Lung (tissue), 12 donors: Measurements from ENCODE around the gene USP4. TPM values are rescaled to one million over a fixed set of nuclear protein-coding genes. Genes with fewer than 3 reads are reported as not detected.
A peak's percentile ranks its signal among the peaks of the same experiment; 100 is the strongest.

Experiments
- ATAC-seq: fragments of 200-7000 bp; cut with Tn5 transposase; one replicate; pipeline ENCODE4 v1.9.1; 2020; ENCODE audit warnings: moderate number of reproducible peaks; ENCODE audit not compliant: insufficient read depth, low FRiP score
- DNase-seq, 3 donors: peaks; one replicate each; pipeline ENCODE4 v3.0.0-alpha.2; 2013 to 2017
- H3K27ac ChIP-seq, 2 donors: one replicate each; pipeline ENCODE4 v1.5.1; 2013; ENCODE audit warnings: mild to moderate bottlenecking in 2 of 2, moderate library complexity in 2 of 2, control low read depth in 1 of 2, inconsistent platforms in 1 of 2, low read depth in 1 of 2, low read length in 1 of 2
- H3K27me3 ChIP-seq, 3 donors: one replicate each; pipeline ENCODE4 v1.5.1; 2013; ENCODE audit warnings: low read length in 2 of 3; ENCODE audit not compliant: control insufficient read depth in 3 of 3, insufficient read depth in 3 of 3
- H3K36me3 ChIP-seq, 4 donors: one replicate each; pipeline ENCODE4 v1.5.1; 2013; ENCODE audit warnings: low read length in 4 of 4, mild to moderate bottlenecking in 1 of 4, moderate library complexity in 1 of 4; ENCODE audit not compliant: control insufficient read depth in 4 of 4, insufficient read depth in 4 of 4
- H3K4me1 ChIP-seq, 5 donors: one replicate each; pipeline ENCODE4 v1.5.1; 2013; ENCODE audit warnings: low read length in 5 of 5, mild to moderate bottlenecking in 2 of 5, moderate library complexity in 1 of 5; ENCODE audit not compliant: control insufficient read depth in 5 of 5, insufficient read depth in 5 of 5
- H3K4me3 ChIP-seq: one replicate; pipeline ENCODE4 v1.5.1; 2013; ENCODE audit warnings: mild to moderate bottlenecking, control low read depth, moderate library complexity
- H3K9ac ChIP-seq, 2 donors: one replicate each; pipeline ENCODE4 v1.5.1; 2013; ENCODE audit warnings: low read length in 2 of 2, control low read depth in 1 of 2; ENCODE audit not compliant: insufficient read depth in 1 of 2
- H3K9me3 ChIP-seq, 4 donors: one replicate each; pipeline ENCODE4 v1.5.1; 2013; ENCODE audit warnings: low read length in 3 of 4, mild to moderate bottlenecking in 1 of 4, moderate library complexity in 1 of 4; ENCODE audit not compliant: control insufficient read depth in 4 of 4, insufficient read depth in 3 of 4
- WGBS, 2 donors: extraction: QIAGEN DNeasy Blood & Tissue Kit; methylation state at CpG; one replicate each; pipeline ENCODE4 v1.1.7; 2013; 5-methylcytosine and 5-hydroxymethylcytosine counted together
- polyA plus RNA-seq, 2 donors: library from polyadenylated mRNA; stranded (reverse); fragments of 200-250 nt; gene quantifications; one replicate each; pipeline ENCODE4 v1.2.1, GENCODE V29; 2013
- total RNA-seq, 2 donors: library from RNA; depleted of rRNA in 1 of 2; stranded (reverse); fragments of >200 nt in 1 of 2; gene quantifications; one replicate each; pipeline ENCODE4 v1.2.1, GENCODE V29; 2014 to 2021
- TF ChIP-seq, protein P1 (sequence below): IDR thresholded peaks from 2 replicates; pipeline ENCODE4 v1.5.1; 2012; ENCODE audit warnings: mild to moderate bottlenecking; ENCODE audit errors: control extremely low read depth, extremely low read depth
- donor health status: control.
- donor health status: control.
- donor health status: Bipolar disorder and iron deficiency.
- donor health status: healthy.
- donor health status: DM: yes; HTN: yes; CAD: no.

The USP4 gene
- total and polyA plus RNA-seq, 4 donors = 39.4 to 72.4 (median 54.7) TPM

DNA sequence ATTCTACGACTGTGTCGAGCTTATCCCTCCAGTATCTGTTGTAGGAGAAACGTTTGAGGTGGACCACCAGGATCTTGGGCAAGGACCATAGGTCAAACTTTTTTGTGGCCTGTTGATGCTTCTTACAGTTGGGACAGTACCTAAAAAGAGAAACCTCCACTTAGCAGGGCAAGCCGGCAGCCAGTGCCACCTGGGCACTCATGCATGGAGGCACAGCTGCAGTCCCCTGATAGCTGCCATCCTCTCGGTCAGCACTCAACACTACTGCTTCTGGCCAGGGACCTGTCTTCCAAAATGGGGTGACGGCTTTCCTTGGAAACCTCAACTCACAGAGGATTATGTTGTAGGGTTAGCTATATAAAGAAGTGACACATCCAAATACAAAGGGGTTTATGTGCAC lies 55.9 kb downstream of the USP4 start:
- no peak for ATAC-seq
- H3K27ac ChIP-seq = no peak overlapping the region

DNA sequence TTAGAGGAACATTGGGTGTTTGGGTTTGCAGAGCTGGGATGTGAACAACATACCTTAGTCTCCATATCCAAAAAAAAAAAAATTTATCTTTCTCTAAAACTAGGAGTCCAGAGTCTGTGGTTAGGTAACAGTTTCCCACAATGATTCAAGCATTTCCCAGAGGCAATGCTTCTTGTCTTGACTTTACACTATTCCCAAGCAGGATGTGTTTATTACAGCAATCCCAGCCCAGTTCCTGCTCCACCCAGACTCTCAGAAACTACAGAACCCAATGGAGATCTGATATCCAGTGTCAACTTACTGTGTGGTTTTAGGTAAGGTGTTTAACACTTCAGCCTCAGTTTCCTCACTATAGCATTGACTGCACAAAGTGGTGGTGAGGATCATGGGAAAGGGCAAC lies 60.5 kb downstream of the USP4 start:
- no peak overlapping the region for H3K9ac ChIP-seq
- TF ChIP-seq, protein P1, sequence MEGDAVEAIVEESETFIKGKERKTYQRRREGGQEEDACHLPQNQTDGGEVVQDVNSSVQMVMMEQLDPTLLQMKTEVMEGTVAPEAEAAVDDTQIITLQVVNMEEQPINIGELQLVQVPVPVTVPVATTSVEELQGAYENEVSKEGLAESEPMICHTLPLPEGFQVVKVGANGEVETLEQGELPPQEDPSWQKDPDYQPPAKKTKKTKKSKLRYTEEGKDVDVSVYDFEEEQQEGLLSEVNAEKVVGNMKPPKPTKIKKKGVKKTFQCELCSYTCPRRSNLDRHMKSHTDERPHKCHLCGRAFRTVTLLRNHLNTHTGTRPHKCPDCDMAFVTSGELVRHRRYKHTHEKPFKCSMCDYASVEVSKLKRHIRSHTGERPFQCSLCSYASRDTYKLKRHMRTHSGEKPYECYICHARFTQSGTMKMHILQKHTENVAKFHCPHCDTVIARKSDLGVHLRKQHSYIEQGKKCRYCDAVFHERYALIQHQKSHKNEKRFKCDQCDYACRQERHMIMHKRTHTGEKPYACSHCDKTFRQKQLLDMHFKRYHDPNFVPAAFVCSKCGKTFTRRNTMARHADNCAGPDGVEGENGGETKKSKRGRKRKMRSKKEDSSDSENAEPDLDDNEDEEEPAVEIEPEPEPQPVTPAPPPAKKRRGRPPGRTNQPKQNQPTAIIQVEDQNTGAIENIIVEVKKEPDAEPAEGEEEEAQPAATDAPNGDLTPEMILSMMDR = no peak
- peaks cover 14 to 26% (median 25%) of the 10 kb centered on the region in 4 donors for H3K36me3 ChIP-seq
- peaks cover 0 to 17% (median 6%) of the 10 kb centered on the region in 5 donors for H3K4me1 ChIP-seq
- DNase-seq (no peak), ATAC-seq (no peak)
- H3K9me3 ChIP-seq = no peaks in the 10 kb centered on the region
- no peak overlapping the region for H3K4me3 ChIP-seq
- H3K27me3 ChIP-seq = no peaks in the 10 kb centered on the region
- H3K27ac ChIP-seq = peak overlapping the region; percentile 22 to 71

More for the DNA sequence above, 55.9 kb downstream of the USP4 start:
- H3K9me3 ChIP-seq = no peaks in the 10 kb centered on the region
- peaks cover 0 to 6% (median 0%) of the 10 kb centered on the region in 5 donors for H3K4me1 ChIP-seq
- H3K27me3 ChIP-seq = no peaks in the 10 kb centered on the region
- H3K36me3 ChIP-seq = peaks cover 39 to 57% (median 51%) of the 10 kb centered on the region in 4 donors
- H3K9ac ChIP-seq = no peak overlapping the region
- H3K4me3 ChIP-seq = no peak overlapping the region
- TF ChIP-seq, protein P1 = no peak
- 98 to 99% methylated on average over 6 of the region's 6 CpGs for WGBS, 2 donors
- DNase-seq = no peak

DNA sequence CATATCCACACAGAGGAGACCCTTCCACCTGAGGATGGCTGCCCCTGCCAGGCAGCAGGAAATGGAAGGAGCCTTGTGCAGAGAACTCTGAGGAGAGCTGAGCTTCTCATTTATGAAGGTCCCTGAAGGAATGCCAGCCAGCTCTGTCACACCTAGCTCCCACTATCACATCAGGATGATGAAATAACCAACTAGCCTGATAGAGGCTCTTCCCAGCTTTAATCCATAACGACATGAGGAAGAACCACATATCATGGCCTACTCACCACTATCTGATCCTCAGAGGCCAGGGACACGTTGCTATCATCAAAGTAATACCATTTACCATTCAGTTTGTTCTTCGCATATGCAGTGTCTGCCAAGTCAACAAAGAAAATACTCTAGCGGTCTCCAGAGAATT lies 61.3 kb downstream of the USP4 start:
- Histone ChIP-seq H3K9ac (no peak overlapping the region), H3K4me1 (peaks cover 0 to 17% (median 6%) of the 10 kb centered on the region in 5 donors), H3K36me3 (peaks cover 9 to 18% (median 17%) of the 10 kb centered on the region in 4 donors), H3K9me3 (no peaks in the 10 kb centered on the region), H3K4me3 (no peak overlapping the region), H3K27ac (peak overlapping the region; percentile 37 to 73), H3K27me3 (no peaks in the 10 kb centered on the region)
- WGBS, 2 donors = 68 to 70% methylated on average over 4 of the region's 4 CpGs
- ATAC-seq (no peak), DNase-seq (no peak)
- TF ChIP-seq, protein P1 = no peak

DNA sequence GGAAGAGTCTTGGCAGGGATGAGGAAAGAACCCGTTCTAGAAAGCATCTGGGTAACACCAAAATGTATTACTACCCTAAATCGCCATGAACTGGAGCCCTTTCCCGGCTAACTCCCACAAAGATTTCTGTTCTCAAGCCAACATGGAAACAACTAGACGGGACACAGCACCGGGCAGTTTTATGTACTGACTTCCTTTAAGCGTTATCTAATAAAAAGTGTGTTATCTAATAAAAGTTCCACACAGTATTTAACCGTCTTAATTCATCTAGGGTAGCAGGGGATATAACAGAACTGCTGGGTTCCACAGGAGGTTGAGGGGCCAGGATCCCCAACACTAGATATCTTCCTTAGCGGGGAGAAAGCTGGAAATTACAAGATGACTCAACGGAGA lies 62.5 kb downstream of the USP4 start:
- DNase-seq = no peak
- 32 to 33% methylated on average over 9 of the region's 9 CpGs for WGBS, 2 donors
- H3K36me3 ChIP-seq = peaks cover 5 to 18% (median 14%) of the 10 kb centered on the region in 4 donors
- peak overlapping the region; percentile 56 for H3K4me3 ChIP-seq
- no peaks in the 10 kb centered on the region for H3K9me3 ChIP-seq
- peak overlapping the region; percentile 94 to 97 for H3K27ac ChIP-seq
- no peaks in the 10 kb centered on the region for H3K27me3 ChIP-seq
- TF ChIP-seq, protein P1 = no peak
- no peak for ATAC-seq
- H3K4me1 ChIP-seq = peaks cover 0 to 17% (median 6%) of the 10 kb centered on the region in 5 donors
- peak overlapping the region; percentile 84 for H3K9ac ChIP-seq
